Measurements from ENCODE around the gene PPM1N. TPM values are rescaled to one million over a fixed set of nuclear protein-coding genes. Genes with fewer than 3 reads are reported as not detected.

PPM1N gene
- total and polyA plus RNA-seq, 2 of the 13 experiments (the other 11 are each of a cell fraction or from before 2014, with no cell fraction given) = 0.31 to 1.8 TPM

- TF ChIP-seq ZNF687 (CRISPR knock-in tag; IDR thresholded peaks at IDR 0.05) (peak; percentile 55), KDM4B (CRISPR knock-in tag; IDR thresholded peaks at IDR 0.05) (no peak; the same call in 1 of the 2 replicates), ZNF570 (CRISPR knock-in tag; IDR thresholded peaks at IDR 0.05; ENCODE audit: borderline replicate concordance) (no peak), STAT6 (CRISPR knock-in tag; IDR thresholded peaks at IDR 0.05; ENCODE audit: borderline replicate concordance) (no peak), ZNF331 (CRISPR knock-in tag; IDR thresholded peaks at IDR 0.05) (no peak; the same call in 1 of the 2 replicates), ZNF564 (CRISPR knock-in tag; IDR thresholded peaks at IDR 0.05) (0 out of 2 replicates have a peak, but pooled peaks have one; percentile 72), TP53 (CRISPR knock-in tag; conservative IDR thresholded peaks at IDR 0.05) (no peak), SP140L (CRISPR knock-in tag; IDR thresholded peaks at IDR 0.05; ENCODE audit: borderline replicate concordance) (0 out of 2 replicates have a peak, but pooled peaks have one; percentile 48), ZNF710 (CRISPR knock-in tag; IDR thresholded peaks at IDR 0.05; ENCODE audit: borderline replicate concordance) (no peak), PAX8 (CRISPR knock-in tag; IDR thresholded peaks at IDR 0.05; ENCODE audit: borderline replicate concordance) (no peak), CCAR2 (optimal IDR thresholded peaks at IDR 0.05; ENCODE audit: low read depth, low read length) (no peak), JDP2 (CRISPR knock-in tag; IDR thresholded peaks at IDR 0.05; ENCODE audit: borderline replicate concordance) (peak; percentile 48; the same call in 1 of the 2 replicates), FOXK1 (CRISPR knock-in tag; IDR thresholded peaks at IDR 0.05; ENCODE audit: borderline replicate concordance, low read depth) (peak; percentile 31; the same call in 1 of the 2 replicates), KMT2B (CRISPR knock-in tag; IDR thresholded peaks at IDR 0.05) (no peak), NR0B2 (CRISPR knock-in tag; IDR thresholded peaks at IDR 0.05) (peak; percentile 43; the same call in 1 of the 2 replicates), ZNF576 (CRISPR knock-in tag; IDR thresholded peaks at IDR 0.05) (no peak), PLRG1 (conservative IDR thresholded peaks at IDR 0.05) (no peak)
Observed at GRCh38 chr19:45506989-45507871, 9.0 kb downstream of the PPM1N start, which contains the start of gene VASP (continued).
